MCF 10A (cell line): ENCODE data around the gene AP2B1. TPM values are rescaled to one million over a fixed set of nuclear protein-coding genes. Genes with fewer than 3 reads are reported as not detected.
A peak's percentile ranks its signal among the peaks of the same experiment; 100 is the strongest.

Source experiments
- BruUV-seq: library from RNA; stranded (reverse); fragments of 400-500 nt; replicated peaks from 2 replicates; lab custom pipeline; 2021; lab: Mats Ljungman, UMichigan
- CTCF ChIA-PET: fragments of 300-600 bp; sonication (Branson Sonifier 250); formaldehyde crosslinking; extraction: SDS; loops from one replicate; lab custom pipeline; 2021; ENCODE audit warnings: antibody characterized with exemption, inconsistent platforms; lab: Yijun Ruan, JAX
- POLR2A ChIA-PET: fragments of 300-600, 350-650 bp; sonication (Branson Sonifier 250); formaldehyde crosslinking; extraction: SDS; loops from one replicate; lab custom pipeline; 2020; ENCODE audit warnings: antibody characterized with exemption, inconsistent platforms; lab: Yijun Ruan, JAX
- DNase-seq: peaks from one replicate; pipeline ENCODE4 v3.0.0-alpha.2; 2018; ENCODE audit not compliant: unreplicated experiment
- H3K27ac Mint-ChIP-seq: one replicate; pipeline ENCODE4 v1.8.0; 2022; ENCODE audit warnings: mild to moderate bottlenecking, low read depth, mixed read lengths; ENCODE audit not compliant: unreplicated experiment
- H3K27me3 Mint-ChIP-seq: one replicate; pipeline ENCODE4 v1.8.0; 2022; ENCODE audit warnings: mixed read lengths; ENCODE audit not compliant: insufficient read depth, unreplicated experiment
- H3K36me3 Mint-ChIP-seq: one replicate; pipeline ENCODE4 v1.8.0; 2022; ENCODE audit warnings: mild to moderate bottlenecking, moderate library complexity, mixed read lengths; ENCODE audit not compliant: insufficient read depth, unreplicated experiment
- H3K4me1 Mint-ChIP-seq: one replicate; pipeline ENCODE4 v1.8.0; 2022; ENCODE audit warnings: mixed read lengths; ENCODE audit not compliant: insufficient read depth, unreplicated experiment
- H3K4me3 Mint-ChIP-seq: one replicate; pipeline ENCODE4 v1.8.0; 2022; ENCODE audit warnings: mild to moderate bottlenecking, moderate library complexity, mixed read lengths; ENCODE audit not compliant: unreplicated experiment
- H3K9me3 Mint-ChIP-seq: one replicate; pipeline ENCODE4 v1.8.0; 2022; ENCODE audit warnings: mixed read lengths; ENCODE audit not compliant: unreplicated experiment
- intact Hi-C: fragments of 100-400 bp; cut with micrococcal nuclease; formaldehyde crosslinking; loops from 2 replicates; pipeline ENCODE4 v1.14.1; 2022
- total RNA-seq: library from RNA; stranded (reverse); gene quantifications from 2 replicates; pipeline ENCODE4 v1.2.3, GENCODE V29; 2022
- TF ChIP-seq, protein P1 (sequence below): fragments of 200-600 bp; IDR thresholded peaks from one replicate; pipeline ENCODE4 v1.8.0; 2022; ENCODE audit warnings: antibody characterized with exemption, mild to moderate bottlenecking; ENCODE audit not compliant: unreplicated experiment

Gene AP2B1
- total RNA-seq, 1 experiment from 2014 or later, result 227 TPM

DNA sequence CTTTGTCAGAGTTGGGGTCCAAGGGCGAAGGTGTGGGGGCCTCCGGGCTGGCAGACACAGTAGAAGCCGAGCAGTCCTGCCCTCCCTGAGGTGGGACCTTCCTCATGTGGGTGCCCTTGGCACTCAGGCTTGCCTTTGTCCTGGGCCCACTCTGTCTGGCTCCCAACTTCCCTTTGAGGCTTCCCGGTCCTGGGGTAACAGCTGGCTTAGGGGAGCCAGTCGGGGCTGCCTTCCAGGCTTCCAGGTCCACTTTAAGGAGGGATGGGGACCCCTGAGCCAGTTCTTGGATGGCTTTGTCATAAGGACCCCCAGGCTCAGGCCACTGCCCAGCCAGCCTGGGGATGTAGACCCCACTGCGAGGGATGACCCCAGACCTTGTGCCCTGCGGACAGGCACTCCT is 158.1 kb downstream of the AP2B1 start:
- Mint-ChIP-seq H3K4me1 (peaks cover 10% of the 10 kb centered on the region), H3K36me3 (peaks cover 4% of the 10 kb centered on the region), H3K9me3 (no peaks in the 10 kb centered on the region), H3K4me3 (no peak overlapping the region), H3K27ac (no peak overlapping the region), H3K27me3 (peaks cover 36% of the 10 kb centered on the region)
- ChIA-PET POLR2A (no interaction called here), CTCF (interaction anchor here (0.5 to 9.3 kb wide), 7 partner anchors 18 to 817 kb away, joined by 3 to 150 read pairs (median 3); partner anchors contain the start of gene RASL10B)
- TF ChIP-seq, protein P1, sequence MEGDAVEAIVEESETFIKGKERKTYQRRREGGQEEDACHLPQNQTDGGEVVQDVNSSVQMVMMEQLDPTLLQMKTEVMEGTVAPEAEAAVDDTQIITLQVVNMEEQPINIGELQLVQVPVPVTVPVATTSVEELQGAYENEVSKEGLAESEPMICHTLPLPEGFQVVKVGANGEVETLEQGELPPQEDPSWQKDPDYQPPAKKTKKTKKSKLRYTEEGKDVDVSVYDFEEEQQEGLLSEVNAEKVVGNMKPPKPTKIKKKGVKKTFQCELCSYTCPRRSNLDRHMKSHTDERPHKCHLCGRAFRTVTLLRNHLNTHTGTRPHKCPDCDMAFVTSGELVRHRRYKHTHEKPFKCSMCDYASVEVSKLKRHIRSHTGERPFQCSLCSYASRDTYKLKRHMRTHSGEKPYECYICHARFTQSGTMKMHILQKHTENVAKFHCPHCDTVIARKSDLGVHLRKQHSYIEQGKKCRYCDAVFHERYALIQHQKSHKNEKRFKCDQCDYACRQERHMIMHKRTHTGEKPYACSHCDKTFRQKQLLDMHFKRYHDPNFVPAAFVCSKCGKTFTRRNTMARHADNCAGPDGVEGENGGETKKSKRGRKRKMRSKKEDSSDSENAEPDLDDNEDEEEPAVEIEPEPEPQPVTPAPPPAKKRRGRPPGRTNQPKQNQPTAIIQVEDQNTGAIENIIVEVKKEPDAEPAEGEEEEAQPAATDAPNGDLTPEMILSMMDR, result no peak
- BruUV-seq, result no TSS peak
- intact Hi-C loops, result loop anchor here (5.0 to 10.0 kb wide), 4 partner anchors 80 to 1323 kb away; partner anchors contain the start of gene SLFN12L
- no peak for DNase-seq

DNA sequence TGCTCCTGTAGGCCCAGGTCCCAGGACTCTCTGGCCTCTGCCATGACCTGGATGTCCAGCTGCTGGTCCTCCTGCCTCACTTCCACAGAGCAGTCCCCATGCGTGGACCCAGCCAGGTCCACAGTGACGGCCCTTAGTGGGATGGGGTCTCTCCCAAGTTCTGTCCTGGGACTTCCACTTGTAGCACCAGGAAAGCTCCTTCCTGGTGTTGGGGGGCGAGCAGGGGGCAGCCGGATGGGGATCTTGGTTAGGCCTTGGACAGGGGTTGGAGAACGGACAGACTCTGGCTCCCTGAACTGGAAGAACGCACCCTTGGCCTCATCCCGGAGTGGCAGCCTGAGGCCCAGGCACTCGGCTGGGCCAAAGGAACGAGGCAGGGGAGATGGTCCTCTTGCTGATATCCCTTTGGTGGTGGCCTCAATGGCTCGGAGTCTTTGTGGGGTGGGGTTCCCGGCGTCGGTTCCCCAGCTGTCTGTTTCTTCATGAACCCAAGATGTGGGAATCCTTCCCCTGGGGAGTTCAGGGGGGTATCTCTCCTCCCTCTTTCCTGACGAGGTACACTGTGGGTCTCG is 158.7 kb downstream of the AP2B1 start:
- Mint-ChIP-seq H3K27ac (no peak overlapping the region), H3K27me3 (peaks cover 32% of the 10 kb centered on the region), H3K9me3 (no peaks in the 10 kb centered on the region), H3K4me1 (peaks cover 10% of the 10 kb centered on the region), H3K36me3 (peaks cover 4% of the 10 kb centered on the region), H3K4me3 (no peak overlapping the region)
- ChIA-PET CTCF (interaction anchor here (0.6 to 9.3 kb wide), 9 partner anchors 9 to 812 kb away, joined by 3 to 150 read pairs (median 33); partner anchors contain the start of gene RASL10B), POLR2A (no interaction called here)
- no peak for DNase-seq
- BruUV-seq, result no TSS peak
- TF ChIP-seq, protein P1, result no peak
- intact Hi-C loops, result loop anchor here (5.0 to 10.0 kb wide), 4 partner anchors 81 to 1324 kb away; partner anchors contain the start of gene SLFN12L

DNA sequence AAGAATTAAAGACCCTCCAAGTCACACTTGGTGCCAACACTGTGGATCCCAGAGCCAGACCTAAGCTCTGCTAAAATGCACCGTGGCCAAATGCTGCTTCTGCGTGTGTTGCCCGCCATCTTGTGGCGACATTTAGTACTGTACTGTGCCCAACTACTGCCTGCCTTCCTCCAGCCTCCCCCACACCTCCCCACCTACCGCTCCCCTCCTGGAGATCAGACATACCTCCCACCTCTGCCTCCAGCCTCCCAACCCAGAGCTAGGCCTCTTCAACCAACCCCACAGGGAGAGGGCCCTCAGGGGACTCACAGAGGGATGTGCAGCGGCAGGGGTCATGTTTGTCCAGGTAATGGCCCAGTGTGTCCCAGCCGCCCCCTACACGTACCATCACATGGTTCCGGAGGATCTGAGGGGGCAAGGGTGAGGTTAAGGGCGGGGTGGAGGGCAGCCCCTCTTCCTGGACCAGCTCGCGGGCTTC is 160.5 kb downstream of the AP2B1 start:
- POLR2A ChIA-PET, result interaction anchor here (0.6 to 2.6 kb wide), 8 partner anchors 9 to 602 kb away, joined by 3 to 16 read pairs (median 3); partner anchors contain the start of gene TAF15
- peak; percentile 80 for DNase-seq
- H3K4me3 Mint-ChIP-seq, result no peak overlapping the region
- CTCF ChIA-PET, result interaction anchor here (0.6 to 9.3 kb wide), 45 partner anchors 9 to 1221 kb away, joined by 3 to 150 read pairs (median 5); partner anchors contain the start of genes C17orf50, RASL10B and TAF15
- H3K27me3 Mint-ChIP-seq, result peaks cover 16% of the 10 kb centered on the region
- H3K36me3 Mint-ChIP-seq, result peaks cover 4% of the 10 kb centered on the region
- no TSS peak for BruUV-seq
- intact Hi-C loops, result loop anchor here (1.0 to 10.0 kb wide), 5 partner anchors 83 to 1325 kb away; partner anchors contain the start of gene SLFN12L
- H3K9me3 Mint-ChIP-seq, result no peaks in the 10 kb centered on the region
- TF ChIP-seq, protein P1, result peak; percentile 95
- H3K4me1 Mint-ChIP-seq, result peaks cover 10% of the 10 kb centered on the region
- H3K27ac Mint-ChIP-seq, result no peak overlapping the region

DNA sequence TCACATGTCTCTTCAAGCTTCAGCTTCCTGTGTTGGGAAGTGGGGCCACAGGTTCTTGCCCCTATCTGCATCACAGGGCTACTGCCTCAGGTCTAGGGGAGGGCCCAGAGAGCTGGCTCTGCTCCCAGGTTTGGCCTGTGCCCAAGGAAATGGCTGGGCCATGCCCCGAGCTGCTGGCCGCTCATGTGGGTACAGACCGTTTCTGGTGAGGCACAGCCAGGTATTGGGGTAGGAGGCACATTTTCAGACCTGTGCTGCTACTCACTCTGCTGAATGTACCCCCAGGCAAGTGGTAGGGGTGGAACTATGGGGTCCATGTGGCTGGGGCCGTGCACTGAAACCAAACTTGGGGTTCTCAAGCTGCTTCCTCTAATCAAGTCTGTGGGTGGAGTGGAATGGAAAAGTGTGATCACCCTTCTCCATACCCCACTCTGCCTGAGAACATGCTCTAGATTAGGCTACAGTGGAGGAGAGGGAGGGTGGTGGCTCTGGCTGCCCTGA is 161.3 kb downstream of the AP2B1 start:
- BruUV-seq, result no TSS peak
- DNase-seq, result peak; percentile 83
- ChIA-PET CTCF (interaction anchor here (0.6 to 9.3 kb wide), 34 partner anchors 9 to 1870 kb away, joined by 3 to 150 read pairs (median 7); partner anchors contain the start of genes C17orf50, RASL10B and TAF15), POLR2A (interaction anchor here (0.6 to 2.6 kb wide), 7 partner anchors 9 to 602 kb away, joined by 3 to 16 read pairs (median 3); partner anchors contain the start of gene TAF15)
- Mint-ChIP-seq H3K9me3 (no peaks in the 10 kb centered on the region), H3K4me3 (no peak overlapping the region), H3K27ac (no peak overlapping the region), H3K36me3 (peaks cover 4% of the 10 kb centered on the region), H3K4me1 (peaks cover 10% of the 10 kb centered on the region), H3K27me3 (peaks cover 8% of the 10 kb centered on the region)
- intact Hi-C loops, result loop anchor here (5.0 to 10.0 kb wide), 4 partner anchors 84 to 1326 kb away; partner anchors contain the start of gene SLFN12L
- TF ChIP-seq, protein P1, result no peak
